ENCODE results near the gene GGN. TPM values are rescaled to one million over a fixed set of nuclear protein-coding genes. Genes with fewer than 3 reads are reported as not detected.
A peak's percentile ranks its signal among the peaks of the same experiment; 100 is the strongest.

GGN gene
- total RNA-seq, 2 experiments from 2014 or later, result 0.17 to 0.19 TPM

- Histone ChIP-seq H3K27me3 (ENCODE audit: control insufficient read depth in 1 of 2, insufficient read depth in 2 of 2, low read length in 2 of 2) (no peaks in the 10 kb centered on the region), H3K4me3 (ENCODE audit: low read length) (peak overlapping the region; percentile 93), H3K27ac (ENCODE audit: low read depth in 1 of 2, low read length in 2 of 2) (peak overlapping the region; percentile 77 to 89), H3K9me3 (ENCODE audit: control insufficient read depth in 1 of 2, insufficient read depth in 1 of 2, low read length in 2 of 2) (no peaks in the 10 kb centered on the region), H3K36me3 (ENCODE audit: insufficient read depth, low read length) (peaks cover 27% of the 10 kb centered on the region), H3K4me1 (ENCODE audit: insufficient read depth, low read length) (peaks cover 34% of the 10 kb centered on the region)
- intact Hi-C loops (cut with DNase I, micrococcal nuclease), result loop anchor here in 1 of 2 experiments (1.0 to 2.0 kb wide), 4 partner anchors 14 to 468 kb away; partner anchors contain the start of genes FAM98C, GGN, SIPA1L3 and SPRED3
- POLR2A ChIA-PET, result interaction anchor here (1.2 to 2.1 kb wide), 16 partner anchors 10 to 1297 kb away, joined by 3 to 73 read pairs (median 12); partner anchors contain the start of genes CATSPERG, ECH1, FAM98C and GGN
- no peaks in the 10 kb centered on the region for H3K9me3 Mint-ChIP-seq
- TF ChIP-seq CTCF (IDR thresholded peaks at IDR 0.05), result no peak
- peaks cover 48% of the 10 kb centered on the region for H3K36me3 Mint-ChIP-seq (ENCODE audit: low read depth)
- peaks cover 30% of the 10 kb centered on the region for H3K4me1 Mint-ChIP-seq (ENCODE audit: low read depth)
- no peak for ATAC-seq (ENCODE audit: poor library complexity)
- H3K4me3 Mint-ChIP-seq, result peak overlapping the region; percentile 99
- peaks cover 6% of the 10 kb centered on the region for H3K27me3 Mint-ChIP-seq
- H3K27ac Mint-ChIP-seq, result peak overlapping the region; percentile 89
- no peak for DNase-seq
- CTCF ChIA-PET, result interaction anchor here (1.2 to 2.5 kb wide), 5 partner anchors 13 to 468 kb away, joined by 5 to 36 read pairs (median 11); partner anchors contain the start of genes CATSPERG, FAM98C, GGN and SIPA1L3
Observed at GRCh38 chr19:38375098-38375493, 12.7 kb downstream of the GGN start.

- H3K36me3 Mint-ChIP-seq (ENCODE audit: low read depth), result peaks cover 42% of the 10 kb centered on the region
- CTCF ChIA-PET, result interaction anchor here (0.6 to 2.5 kb wide), 13 partner anchors 13 to 556 kb away, joined by 3 to 36 read pairs (median 4); partner anchors contain the start of genes CATSPERG, FAM98C, GGN and MRPS12
- POLR2A ChIA-PET, result interaction anchor here (0.6 to 2.1 kb wide), 29 partner anchors 11 to 1911 kb away, joined by 3 to 73 read pairs (median 6); partner anchors contain the start of genes ACTN4, AKT2, CATSPERG and ECH1
Observed at GRCh38 chr19:38374332-38375097, 13.3 kb downstream of the GGN start, which contains the start of gene PSMD8. Gene PSMD8 (plus strand): TSS chr19:38374571. CDS start chr19:38374602, 31 bp downstream.

More at GRCh38 chr19:38374332-38375097, 13.3 kb downstream of the GGN start, which contains the start of gene PSMD8:
- Mint-ChIP-seq H3K27me3 (peaks cover 6% of the 10 kb centered on the region), H3K4me3 (peak within 1 kb of the TSS; percentile 99), H3K4me1 (ENCODE audit: low read depth) (peaks cover 30% of the 10 kb centered on the region), H3K27ac (peak within 1 kb of the TSS; percentile 89), H3K9me3 (no peaks in the 10 kb centered on the region)
- no peaks in the 10 kb centered on the region for H3K27me3 ChIP-seq (ENCODE audit: control insufficient read depth in 1 of 2, insufficient read depth in 2 of 2, low read length in 2 of 2)
- peak within 1 kb of the TSS; percentile 77 to 89 for H3K27ac ChIP-seq (ENCODE audit: low read depth in 1 of 2, low read length in 2 of 2)
- TF ChIP-seq CTCF (IDR thresholded peaks at IDR 0.05), result peak; percentile 19
- H3K4me3 ChIP-seq (ENCODE audit: low read length), result peak within 1 kb of the TSS; percentile 93
- H3K9me3 ChIP-seq (ENCODE audit: control insufficient read depth in 1 of 2, insufficient read depth in 1 of 2, low read length in 2 of 2), result no peaks in the 10 kb centered on the region
- peak; percentile 95 to 100 (median 98) for DNase-seq
- ATAC-seq (ENCODE audit: poor library complexity), result peak; percentile 96
- peaks cover 23% of the 10 kb centered on the region for H3K36me3 ChIP-seq (ENCODE audit: insufficient read depth, low read length)
- peaks cover 34% of the 10 kb centered on the region for H3K4me1 ChIP-seq (ENCODE audit: insufficient read depth, low read length)
- intact Hi-C loops (cut with DNase I, micrococcal nuclease), result loop anchor here (1.0 to 5.0 kb wide), 9 partner anchors 14 to 1202 kb away; partner anchors contain the start of genes CATSPERG (in 2 of the 2), WDR87 (in 2 of the 2), FAM98C (in 1 of the 2) and GGN (in 1 of the 2)
